Ishikawa (cell line): ENCODE data around the gene ZNF367.

Experiments
- CEBPB ChIP-seq: IDR thresholded peaks from 2 replicates; pipeline ENCODE4 v1.6.1; 2012
- CREB1 ChIP-seq: IDR thresholded peaks from 2 replicates; pipeline ENCODE4 v1.6.1; 2012; ENCODE audit warnings: low read depth
- EP300 ChIP-seq: IDR thresholded peaks from 2 replicates; pipeline ENCODE4 v1.6.1; 2012; ENCODE audit warnings: borderline replicate concordance
- FOXM1 ChIP-seq: IDR thresholded peaks from 2 replicates; pipeline ENCODE4 v1.6.1; 2012; ENCODE audit warnings: low read depth, borderline replicate concordance
- MAX ChIP-seq: IDR thresholded peaks from 2 replicates; pipeline ENCODE4 v1.6.1; 2012
- RAD21 ChIP-seq: IDR thresholded peaks from 2 replicates; pipeline ENCODE4 v1.6.1; 2012; ENCODE audit warnings: low read depth
- TAF1 ChIP-seq: IDR thresholded peaks from 2 replicates; pipeline ENCODE4 v1.6.1; 2012; ENCODE audit warnings: low read depth, mild to moderate bottlenecking
- ZBTB7A ChIP-seq: IDR thresholded peaks from 2 replicates; pipeline ENCODE4 v1.6.1; 2012; ENCODE audit warnings: low read depth
- TF ChIP-seq, protein P1 (sequence below): IDR thresholded peaks from 2 replicates; pipeline ENCODE4 v1.6.1; 2012; ENCODE audit warnings: low read depth, mild to moderate bottlenecking
- TF ChIP-seq, protein P2 (sequence below): IDR thresholded peaks from 2 replicates; pipeline ENCODE4 v1.6.1; 2012

DNA sequence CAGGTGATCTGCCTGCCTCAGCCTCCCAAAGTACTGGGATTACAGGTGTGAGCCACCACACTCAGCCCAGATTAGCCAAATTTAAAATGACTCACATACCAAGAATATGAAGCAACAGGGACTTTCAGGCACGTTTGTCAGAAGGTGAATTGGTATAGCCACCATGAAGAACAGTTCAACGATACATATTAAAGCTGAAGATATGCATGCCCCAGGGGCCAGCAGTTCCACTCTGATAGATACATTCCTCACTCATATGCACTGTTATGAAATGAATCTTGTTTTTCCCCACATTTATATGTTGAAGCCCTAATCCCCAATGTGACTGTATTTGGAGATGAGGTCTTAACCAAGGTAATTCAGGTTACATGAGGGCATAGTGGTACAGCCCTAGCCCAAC is 57.2 kb downstream of the ZNF367 start:
- TF ChIP-seq ZBTB7A (no peak), RAD21 (no peak), CEBPB (no peak), EP300 (no peak), MAX (no peak), CREB1 (no peak), TAF1 (no peak), FOXM1 (no peak)
- TF ChIP-seq, protein P1, sequence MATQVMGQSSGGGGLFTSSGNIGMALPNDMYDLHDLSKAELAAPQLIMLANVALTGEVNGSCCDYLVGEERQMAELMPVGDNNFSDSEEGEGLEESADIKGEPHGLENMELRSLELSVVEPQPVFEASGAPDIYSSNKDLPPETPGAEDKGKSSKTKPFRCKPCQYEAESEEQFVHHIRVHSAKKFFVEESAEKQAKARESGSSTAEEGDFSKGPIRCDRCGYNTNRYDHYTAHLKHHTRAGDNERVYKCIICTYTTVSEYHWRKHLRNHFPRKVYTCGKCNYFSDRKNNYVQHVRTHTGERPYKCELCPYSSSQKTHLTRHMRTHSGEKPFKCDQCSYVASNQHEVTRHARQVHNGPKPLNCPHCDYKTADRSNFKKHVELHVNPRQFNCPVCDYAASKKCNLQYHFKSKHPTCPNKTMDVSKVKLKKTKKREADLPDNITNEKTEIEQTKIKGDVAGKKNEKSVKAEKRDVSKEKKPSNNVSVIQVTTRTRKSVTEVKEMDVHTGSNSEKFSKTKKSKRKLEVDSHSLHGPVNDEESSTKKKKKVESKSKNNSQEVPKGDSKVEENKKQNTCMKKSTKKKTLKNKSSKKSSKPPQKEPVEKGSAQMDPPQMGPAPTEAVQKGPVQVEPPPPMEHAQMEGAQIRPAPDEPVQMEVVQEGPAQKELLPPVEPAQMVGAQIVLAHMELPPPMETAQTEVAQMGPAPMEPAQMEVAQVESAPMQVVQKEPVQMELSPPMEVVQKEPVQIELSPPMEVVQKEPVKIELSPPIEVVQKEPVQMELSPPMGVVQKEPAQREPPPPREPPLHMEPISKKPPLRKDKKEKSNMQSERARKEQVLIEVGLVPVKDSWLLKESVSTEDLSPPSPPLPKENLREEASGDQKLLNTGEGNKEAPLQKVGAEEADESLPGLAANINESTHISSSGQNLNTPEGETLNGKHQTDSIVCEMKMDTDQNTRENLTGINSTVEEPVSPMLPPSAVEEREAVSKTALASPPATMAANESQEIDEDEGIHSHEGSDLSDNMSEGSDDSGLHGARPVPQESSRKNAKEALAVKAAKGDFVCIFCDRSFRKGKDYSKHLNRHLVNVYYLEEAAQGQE, result no peak
- TF ChIP-seq, protein P2, sequence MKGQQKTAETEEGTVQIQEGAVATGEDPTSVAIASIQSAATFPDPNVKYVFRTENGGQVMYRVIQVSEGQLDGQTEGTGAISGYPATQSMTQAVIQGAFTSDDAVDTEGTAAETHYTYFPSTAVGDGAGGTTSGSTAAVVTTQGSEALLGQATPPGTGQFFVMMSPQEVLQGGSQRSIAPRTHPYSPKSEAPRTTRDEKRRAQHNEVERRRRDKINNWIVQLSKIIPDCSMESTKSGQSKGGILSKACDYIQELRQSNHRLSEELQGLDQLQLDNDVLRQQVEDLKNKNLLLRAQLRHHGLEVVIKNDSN, result no peak
